ENCODE data around the gene GFAP.

The GFAP gene

DNA sequence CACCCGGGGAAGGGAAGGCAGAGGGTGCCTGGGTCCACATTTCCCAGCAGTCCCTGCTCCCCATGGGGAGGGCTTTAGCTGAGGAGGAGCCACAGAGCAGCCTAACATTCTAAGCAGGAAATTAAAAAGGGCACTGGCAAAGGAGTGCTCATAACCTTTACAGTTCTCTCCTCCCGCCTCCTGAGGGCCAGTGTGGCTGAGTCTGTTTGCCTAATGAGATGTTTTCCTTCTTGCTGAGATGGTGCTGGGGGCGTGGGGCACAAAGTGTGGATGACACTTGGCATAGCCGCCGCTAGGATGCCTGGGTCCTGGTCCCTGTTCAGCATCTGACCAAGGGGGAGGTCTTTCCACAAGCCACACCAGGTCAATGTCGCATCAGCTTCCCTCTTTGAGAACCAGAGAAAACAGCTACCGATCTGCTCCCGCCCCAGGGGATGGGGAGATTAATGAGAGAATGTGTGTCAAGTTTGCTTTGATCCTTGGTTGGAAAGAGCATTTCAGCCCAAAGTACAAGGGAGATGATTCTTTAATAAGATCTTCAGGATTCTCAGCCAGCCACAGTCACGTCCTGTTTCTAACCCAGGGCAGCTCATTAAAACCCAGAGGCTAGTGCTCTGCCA is 26.5 kb upstream of the GFAP start:
- no peak for DNase-seq
- peaks cover 5% of the 10 kb centered on the region for H3K4me1 ChIP-seq
- H3K4me3 ChIP-seq (ENCODE audit: low read depth, low read length) = no peak overlapping the region
- H3K36me3 ChIP-seq = peaks cover 81% of the 10 kb centered on the region
- no peaks in the 10 kb centered on the region for H3K9me3 ChIP-seq
- H3K27me3 ChIP-seq = no peaks in the 10 kb centered on the region
- TF ChIP-seq, protein P1, sequence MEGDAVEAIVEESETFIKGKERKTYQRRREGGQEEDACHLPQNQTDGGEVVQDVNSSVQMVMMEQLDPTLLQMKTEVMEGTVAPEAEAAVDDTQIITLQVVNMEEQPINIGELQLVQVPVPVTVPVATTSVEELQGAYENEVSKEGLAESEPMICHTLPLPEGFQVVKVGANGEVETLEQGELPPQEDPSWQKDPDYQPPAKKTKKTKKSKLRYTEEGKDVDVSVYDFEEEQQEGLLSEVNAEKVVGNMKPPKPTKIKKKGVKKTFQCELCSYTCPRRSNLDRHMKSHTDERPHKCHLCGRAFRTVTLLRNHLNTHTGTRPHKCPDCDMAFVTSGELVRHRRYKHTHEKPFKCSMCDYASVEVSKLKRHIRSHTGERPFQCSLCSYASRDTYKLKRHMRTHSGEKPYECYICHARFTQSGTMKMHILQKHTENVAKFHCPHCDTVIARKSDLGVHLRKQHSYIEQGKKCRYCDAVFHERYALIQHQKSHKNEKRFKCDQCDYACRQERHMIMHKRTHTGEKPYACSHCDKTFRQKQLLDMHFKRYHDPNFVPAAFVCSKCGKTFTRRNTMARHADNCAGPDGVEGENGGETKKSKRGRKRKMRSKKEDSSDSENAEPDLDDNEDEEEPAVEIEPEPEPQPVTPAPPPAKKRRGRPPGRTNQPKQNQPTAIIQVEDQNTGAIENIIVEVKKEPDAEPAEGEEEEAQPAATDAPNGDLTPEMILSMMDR (IDR thresholded peaks at IDR 0.05; ENCODE audit: low read depth, low read length) = no peak

DNA sequence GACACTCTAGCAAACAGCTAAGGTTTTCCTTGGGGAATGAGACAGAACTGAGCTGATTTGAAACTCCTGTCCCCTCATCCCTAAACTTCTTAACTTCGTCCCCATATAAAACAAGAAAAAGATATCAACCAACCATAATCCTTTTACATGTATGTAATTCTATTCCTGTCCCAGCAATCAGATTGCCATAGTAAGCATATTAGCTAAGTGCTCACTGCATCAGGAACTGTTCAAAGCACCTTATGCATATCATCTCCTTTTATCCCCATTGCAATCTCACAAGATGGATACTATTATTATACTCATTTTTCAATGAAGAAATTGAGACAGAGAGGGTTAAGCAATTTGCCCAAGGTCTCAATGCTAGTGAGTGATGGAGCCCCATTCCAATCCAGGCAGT is 25.5 kb upstream of the GFAP start:
- Histone ChIP-seq H3K27me3 (no peaks in the 10 kb centered on the region), H3K4me3 (ENCODE audit: low read depth, low read length) (no peak overlapping the region), H3K9me3 (no peaks in the 10 kb centered on the region), H3K4me1 (peaks cover 5% of the 10 kb centered on the region), H3K36me3 (peaks cover 86% of the 10 kb centered on the region)
- DNase-seq = no peak
- TF ChIP-seq, protein P1 (IDR thresholded peaks at IDR 0.05; ENCODE audit: low read depth, low read length) = no peak

DNA sequence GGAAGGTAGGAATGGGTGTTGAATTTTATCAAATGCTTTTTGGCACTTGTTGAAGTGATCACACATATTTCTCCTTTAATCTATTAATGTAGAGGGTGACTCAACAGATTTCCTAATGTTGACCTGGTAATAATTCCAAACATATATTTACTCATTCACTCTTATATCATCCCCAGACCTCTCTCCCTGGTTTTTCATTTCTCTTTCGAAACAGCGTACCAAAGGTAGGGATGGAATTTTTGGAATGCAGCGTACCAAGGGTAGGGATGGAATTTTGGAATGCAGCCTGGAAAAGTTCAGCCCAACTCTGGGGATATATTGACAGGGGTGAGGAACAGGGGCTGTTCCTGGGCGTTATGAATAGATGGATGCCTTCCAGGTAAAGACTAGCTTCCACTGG is 25.0 kb upstream of the GFAP start:
- TF ChIP-seq, protein P1 (IDR thresholded peaks at IDR 0.05; ENCODE audit: low read depth, low read length) = no peak

DNA sequence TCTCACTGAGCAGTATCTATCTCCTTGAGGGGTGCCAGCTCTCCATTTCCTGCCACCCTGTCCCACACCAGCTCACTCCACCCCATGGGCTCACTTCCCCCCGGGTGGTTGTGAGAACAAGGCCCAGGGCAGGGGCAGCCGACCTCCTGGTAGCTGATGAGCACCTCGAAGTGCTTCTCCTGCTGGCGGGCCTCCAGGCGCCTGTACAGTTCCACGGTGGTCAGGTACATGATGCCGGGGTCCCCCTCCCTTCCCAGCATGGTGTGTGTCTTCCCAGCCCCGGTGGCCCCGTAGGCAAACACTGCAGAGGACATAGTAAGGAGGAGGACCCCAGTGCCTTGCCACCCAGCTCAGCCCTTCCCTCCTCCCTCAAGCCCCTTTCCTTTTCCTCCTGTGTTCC is 19.8 kb upstream of the GFAP start:
- TF ChIP-seq, protein P1 (IDR thresholded peaks at IDR 0.05; ENCODE audit: low read depth, low read length) = no peak
- peaks cover 6% of the 10 kb centered on the region; the same call in 1 of the 2 replicates for H3K4me1 ChIP-seq
- peaks cover 92% of the 10 kb centered on the region for H3K36me3 ChIP-seq
- no peak overlapping the region for H3K4me3 ChIP-seq (ENCODE audit: low read depth, low read length)
- no peaks in the 10 kb centered on the region for H3K27me3 ChIP-seq
- no peaks in the 10 kb centered on the region for H3K9me3 ChIP-seq
- DNase-seq = no peak

More for the DNA sequence above, 25.0 kb upstream of the GFAP start:
- Histone ChIP-seq H3K4me3 (ENCODE audit: low read depth, low read length) (no peak overlapping the region), H3K27me3 (no peaks in the 10 kb centered on the region), H3K9me3 (no peaks in the 10 kb centered on the region), H3K36me3 (peaks cover 88% of the 10 kb centered on the region), H3K4me1 (peaks cover 5% of the 10 kb centered on the region)
- no peak for DNase-seq

DNA sequence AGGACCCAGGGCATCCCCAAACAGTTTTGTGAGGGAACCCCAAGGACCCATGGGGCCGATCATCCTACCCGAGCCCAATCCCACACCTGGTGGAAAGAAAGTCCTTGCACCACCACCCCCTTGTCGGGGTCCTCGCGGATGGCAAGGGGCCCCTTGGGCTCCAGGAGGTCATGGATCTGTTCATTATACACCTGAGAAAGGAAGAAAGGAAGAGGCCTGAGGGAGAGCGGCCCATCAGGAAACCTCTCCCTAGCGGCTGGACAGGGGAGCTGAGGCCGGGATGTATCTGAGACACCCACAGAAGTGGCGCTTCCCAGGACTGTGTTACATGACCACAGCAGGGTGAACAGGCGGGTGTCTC is 19.4 kb upstream of the GFAP start:
- Histone ChIP-seq H3K27me3 (no peaks in the 10 kb centered on the region), H3K9me3 (no peaks in the 10 kb centered on the region), H3K4me1 (peaks cover 6% of the 10 kb centered on the region; the same call in 1 of the 2 replicates), H3K36me3 (peaks cover 92% of the 10 kb centered on the region), H3K4me3 (ENCODE audit: low read depth, low read length) (no peak overlapping the region)
- DNase-seq = no peak
- TF ChIP-seq, protein P1 (IDR thresholded peaks at IDR 0.05; ENCODE audit: low read depth, low read length) = no peak

DNA sequence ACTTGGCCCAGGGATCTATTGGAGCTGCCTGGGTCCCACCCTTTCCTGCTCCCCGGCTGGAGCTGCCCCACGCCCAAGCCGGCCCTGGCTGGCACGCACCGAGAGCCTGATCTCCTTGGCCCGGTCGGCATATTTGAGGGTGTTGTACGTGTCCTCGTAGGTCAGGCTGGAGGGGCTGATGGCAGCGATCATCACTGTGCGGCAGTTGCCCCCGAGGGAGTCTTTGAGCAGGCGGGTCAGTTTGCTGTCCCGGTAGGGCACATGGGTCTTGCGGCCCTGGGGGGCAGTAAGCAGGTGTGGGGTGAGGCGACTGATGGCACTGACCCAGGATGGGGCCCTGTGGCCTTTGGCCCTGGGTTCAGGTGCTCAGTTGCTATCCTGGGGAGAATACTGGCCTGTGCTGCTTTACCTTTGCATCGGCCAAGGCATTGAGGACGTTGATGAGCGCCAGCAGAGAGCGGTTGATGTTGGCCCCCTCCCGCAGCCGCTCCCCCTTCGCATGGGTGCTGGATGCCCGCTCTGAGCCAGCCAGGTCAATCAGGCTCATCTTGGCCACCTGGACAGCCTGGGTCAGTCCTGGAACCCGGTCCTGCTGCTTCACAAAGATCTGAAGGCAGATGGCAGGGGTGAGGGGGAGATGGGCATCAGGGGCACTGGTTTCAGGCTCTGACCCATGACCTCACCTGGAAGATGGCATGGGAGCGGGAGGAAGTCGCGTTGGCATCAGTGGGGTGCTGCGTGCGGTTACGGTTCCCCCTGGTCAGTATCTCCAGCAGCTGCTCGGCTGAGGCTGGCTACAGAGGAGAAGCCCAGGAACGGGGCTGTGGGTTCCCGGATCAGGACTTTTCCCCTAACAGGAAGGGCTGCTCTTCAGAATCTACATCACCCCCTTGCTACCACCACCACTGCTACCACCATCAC is 18.8 kb upstream of the GFAP start:
- TF ChIP-seq, protein P1 (IDR thresholded peaks at IDR 0.05; ENCODE audit: low read depth, low read length) = no peak

More for the DNA sequence above, 18.8 kb upstream of the GFAP start:
- peaks cover 6% of the 10 kb centered on the region; the same call in 1 of the 2 replicates for H3K4me1 ChIP-seq
- H3K36me3 ChIP-seq = peaks cover 93% of the 10 kb centered on the region
- no peak overlapping the region for H3K4me3 ChIP-seq (ENCODE audit: low read depth, low read length)
- no peaks in the 10 kb centered on the region for H3K27me3 ChIP-seq
- DNase-seq = no peak
- no peaks in the 10 kb centered on the region for H3K9me3 ChIP-seq
